Brain pericyte (primary cell): Measurements from ENCODE around the gene ZNF282.
"Not testable (repeated sequence)": the region's sequence is repeated elsewhere in the genome, so short reads cannot be mapped to it uniquely, and the experiment has no call there.

Experiments
- DNase-seq: peaks from one replicate; pipeline ENCODE4 v3.0.0-alpha.2; 2012; ENCODE audit warnings: low read depth, low spot score

The ZNF282 gene

DNA sequence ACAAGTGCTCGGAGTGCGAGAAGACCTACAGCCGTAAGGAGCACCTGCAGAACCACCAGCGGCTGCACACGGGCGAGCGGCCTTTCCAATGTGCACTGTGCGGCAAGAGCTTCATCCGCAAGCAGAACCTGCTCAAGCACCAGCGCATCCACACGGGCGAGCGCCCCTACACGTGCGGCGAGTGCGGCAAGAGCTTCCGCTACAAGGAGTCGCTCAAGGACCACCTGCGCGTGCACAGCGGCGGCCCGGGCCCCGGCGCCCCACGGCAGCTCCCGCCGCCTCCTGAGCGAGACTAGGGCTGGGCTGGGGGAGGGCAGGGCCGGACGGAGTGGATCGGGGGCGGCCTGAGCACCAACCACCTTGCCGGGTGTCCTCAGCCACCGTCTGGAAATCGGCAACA is 29.0 kb downstream of the ZNF282 start:
- DNase-seq, result no peak

DNA sequence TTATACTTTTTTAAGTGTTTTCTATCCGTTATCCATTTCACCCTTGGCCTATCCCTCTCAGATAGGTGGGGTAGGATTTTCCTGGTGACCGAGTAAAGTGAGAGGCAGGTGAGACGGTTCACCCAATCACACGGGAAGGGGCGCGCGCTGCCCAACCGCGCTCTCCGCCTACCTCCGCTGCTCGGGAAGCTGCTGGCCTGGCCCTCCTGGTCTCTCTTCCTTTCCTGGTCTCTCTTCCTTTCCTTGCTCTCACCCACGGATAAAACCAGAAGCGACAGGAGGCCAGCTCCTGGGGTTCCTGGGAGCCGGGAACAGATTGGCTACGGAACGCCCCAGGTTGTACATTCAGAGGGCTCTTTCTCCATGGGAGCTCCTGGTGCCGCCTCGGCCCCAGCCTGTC is 29.8 kb downstream of the ZNF282 start:
- no peak for DNase-seq

DNA sequence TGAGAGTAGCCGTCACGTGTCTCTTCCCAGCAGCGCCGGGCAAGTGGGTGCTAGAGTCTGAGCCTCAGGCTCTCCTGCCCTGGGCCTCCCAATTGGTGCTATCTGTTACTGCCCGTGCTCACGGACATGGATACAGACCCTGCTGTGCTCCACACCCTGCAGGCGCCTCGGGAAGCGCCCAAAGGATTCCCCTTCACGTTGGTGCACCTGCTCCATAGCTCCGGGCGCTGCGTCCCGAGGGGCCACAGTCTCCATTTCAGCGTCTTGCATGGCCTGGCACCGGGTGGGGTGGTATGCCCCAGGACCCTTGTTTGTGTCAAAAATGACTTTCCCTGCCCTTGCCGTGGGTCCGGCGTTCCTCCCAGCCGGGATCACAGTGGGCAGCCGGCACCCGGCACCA is 30.3 kb downstream of the ZNF282 start:
- DNase-seq, result no peak

DNA sequence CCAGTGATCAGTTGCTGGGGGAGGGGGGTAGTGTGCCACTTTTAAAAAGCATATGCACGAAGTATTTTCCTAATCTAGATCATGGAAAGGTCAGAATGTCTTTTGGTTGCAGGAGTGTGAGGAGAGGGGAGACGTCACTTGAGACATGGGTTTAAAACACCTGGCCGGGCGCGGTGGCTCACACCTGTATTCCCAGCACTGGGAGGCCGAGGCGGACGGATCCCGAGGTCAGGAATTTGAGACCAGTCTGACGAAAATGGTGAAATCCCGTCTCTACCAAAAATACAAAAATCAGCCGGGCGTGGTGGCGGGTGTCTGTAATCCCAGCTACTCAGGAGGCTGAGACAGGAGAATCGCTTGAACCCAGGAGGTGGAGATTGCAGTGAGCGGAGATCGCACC is 31.0 kb downstream of the ZNF282 start:
- DNase-seq, result not testable (repeated sequence)

DNA sequence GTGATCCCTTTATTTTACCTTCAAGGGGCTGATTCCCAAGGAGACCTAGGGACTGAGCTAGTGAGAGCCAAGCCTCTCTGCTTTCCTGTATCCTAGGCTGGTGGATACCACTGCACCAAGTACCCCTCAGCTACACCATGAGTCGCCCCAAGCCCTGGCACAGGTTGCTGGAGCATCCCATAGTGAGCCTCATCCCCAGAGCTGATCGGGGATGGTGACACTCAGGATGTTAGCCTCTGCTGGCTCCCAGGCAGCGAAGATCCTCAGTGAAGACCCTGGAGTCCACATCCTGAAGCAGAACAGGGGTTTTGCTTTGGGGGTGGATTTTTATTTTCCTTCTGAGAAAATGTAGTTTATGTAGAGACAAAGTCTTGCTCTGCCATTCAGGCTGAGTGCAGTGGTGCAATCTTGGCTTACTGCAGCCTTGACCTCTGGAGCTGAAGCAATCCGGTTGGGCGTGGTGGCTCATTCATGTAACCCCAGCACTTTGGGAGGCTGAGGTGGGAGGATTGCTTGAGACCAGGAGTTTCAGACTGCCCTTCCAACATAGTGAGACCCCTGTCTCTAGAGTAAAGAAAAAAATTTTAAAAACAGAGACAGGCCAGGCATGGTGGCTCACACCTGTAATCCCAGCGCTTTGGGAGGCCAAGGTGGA is 31.6 kb downstream of the ZNF282 start:
- no peak for DNase-seq

DNA sequence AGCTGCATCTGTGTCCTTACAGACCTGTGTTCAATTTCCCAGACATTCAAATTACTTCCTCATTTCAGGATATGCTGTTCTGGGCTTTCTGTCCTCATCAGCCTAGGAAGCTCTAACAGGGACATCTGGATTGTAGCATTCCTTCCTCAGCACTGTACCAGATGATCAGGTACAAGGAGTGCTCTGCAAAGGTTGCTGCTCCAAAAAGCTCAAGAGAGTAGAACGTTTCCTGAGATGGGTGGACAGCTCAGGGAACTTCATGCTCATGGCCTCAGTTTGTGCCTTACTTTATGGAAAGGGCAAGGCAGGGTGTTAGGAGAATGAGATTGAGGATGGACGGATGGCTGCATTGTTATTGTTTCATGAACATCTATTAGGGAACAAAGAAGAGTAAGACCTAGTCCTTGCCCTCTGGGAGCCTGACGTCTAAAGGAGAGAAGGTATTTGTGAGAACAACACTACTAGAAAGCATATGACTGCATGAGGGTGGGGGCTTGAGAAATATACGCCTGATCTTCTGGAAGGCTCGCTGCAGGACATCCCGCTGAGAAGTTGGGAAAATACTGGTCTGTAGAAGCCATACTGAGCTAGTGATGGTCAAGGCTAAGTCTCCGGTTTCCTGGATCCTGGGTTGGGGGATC is 33.6 kb downstream of the ZNF282 start:
- no peak for DNase-seq

DNA sequence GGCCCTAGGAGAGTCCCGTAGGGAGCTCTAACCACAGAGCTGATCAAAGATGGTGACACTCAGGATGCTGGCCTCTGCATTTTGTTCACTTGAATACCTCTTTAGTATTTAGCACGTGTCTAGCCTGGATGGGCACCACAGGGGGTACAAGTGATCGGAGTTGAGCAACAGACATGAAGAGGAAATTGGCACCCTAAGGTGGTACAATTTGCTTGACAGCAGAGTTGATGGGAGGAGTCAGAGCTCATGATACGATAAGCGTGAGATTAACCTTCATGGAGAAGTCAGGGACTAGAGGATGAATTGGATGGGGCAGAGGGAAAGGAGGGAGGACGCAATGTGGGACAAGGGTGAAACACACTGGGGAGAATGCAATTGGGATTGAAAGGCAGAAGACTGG is 34.2 kb downstream of the ZNF282 start:
- no peak for DNase-seq

DNA sequence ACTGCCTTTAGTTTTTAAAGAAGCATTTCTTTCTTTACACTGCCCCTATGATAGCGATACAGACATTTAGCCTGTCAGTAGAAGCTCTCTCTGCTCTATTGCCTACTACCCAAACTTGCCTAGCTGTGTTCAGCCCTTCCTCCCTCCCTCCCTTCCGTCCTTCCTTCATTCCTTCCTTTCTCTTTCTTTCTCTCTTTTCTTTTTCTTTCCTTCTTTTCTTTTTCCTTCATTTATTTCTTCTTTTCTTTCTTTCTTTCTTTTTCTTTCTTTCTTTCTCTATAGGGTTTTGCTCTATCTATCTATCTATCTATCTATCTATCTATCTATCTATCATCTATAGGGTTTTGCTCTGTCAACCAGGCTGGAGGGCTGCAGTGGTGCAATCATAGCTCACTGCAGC is 37.0 kb downstream of the ZNF282 start:
- no peak for DNase-seq

DNA sequence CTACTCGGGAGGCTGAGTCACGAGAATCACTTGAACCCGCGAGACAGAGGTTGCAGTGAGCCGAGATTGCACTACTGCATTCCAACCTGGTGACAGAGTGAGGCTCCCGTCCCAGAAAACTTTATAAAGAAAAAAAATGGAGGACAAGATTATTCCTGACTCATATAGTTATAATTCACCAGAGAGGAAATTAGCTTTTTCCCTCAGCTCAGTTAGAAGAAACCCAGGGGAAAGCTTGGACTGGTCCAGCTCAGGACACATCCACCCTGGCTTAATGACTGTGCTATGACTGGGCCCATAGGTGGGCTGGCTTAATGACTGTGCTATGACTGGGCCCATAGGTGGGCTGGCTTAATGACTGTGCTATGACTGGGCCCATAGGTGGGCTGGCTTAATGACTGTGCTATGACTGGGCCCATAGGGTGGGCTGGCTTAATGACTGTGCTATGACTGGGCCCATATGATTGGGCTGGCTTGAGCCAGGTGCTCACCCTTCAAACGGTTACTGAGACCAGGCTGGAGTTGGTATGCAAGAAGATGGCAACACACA is 38.4 kb downstream of the ZNF282 start:
- not testable (repeated sequence) for DNase-seq

DNA sequence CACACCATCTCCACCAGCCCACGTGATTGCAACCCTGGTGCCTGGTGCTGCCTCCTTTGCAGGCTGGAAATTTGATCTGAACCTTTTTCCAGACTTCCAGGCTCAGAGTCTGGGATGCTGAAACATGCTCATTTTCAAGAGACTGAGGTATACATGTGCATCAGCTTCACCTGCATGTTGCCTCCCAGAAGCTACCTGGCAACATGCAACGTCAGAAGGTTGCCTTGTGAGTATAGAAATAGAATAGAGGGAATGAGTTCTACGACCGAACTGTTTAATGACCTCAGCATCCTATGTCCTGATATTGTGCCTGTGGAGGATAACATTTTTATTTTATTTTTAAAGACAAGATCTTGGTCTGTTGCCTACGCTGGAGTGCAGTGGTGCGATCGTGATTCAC is 42.2 kb downstream of the ZNF282 start:
- DNase-seq, result no peak

DNA sequence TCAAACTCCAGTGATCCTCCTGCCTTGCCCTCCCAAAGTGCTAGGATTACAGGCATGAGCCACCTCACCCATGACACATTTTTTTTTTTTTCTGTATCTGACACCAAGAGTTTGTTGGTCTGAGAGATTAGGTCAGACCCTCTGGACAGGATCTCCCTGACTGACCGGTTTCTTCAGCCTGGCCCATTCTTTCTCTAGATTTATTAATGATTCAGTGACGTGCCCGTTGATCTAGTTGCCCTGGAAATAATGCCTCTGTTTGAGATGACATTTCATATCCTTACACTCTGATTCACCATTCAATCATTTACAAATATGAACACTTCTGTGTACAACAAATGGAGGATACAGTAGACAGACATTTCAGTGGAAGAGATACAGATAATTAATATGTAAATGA is 42.7 kb downstream of the ZNF282 start:
- no peak for DNase-seq

DNA sequence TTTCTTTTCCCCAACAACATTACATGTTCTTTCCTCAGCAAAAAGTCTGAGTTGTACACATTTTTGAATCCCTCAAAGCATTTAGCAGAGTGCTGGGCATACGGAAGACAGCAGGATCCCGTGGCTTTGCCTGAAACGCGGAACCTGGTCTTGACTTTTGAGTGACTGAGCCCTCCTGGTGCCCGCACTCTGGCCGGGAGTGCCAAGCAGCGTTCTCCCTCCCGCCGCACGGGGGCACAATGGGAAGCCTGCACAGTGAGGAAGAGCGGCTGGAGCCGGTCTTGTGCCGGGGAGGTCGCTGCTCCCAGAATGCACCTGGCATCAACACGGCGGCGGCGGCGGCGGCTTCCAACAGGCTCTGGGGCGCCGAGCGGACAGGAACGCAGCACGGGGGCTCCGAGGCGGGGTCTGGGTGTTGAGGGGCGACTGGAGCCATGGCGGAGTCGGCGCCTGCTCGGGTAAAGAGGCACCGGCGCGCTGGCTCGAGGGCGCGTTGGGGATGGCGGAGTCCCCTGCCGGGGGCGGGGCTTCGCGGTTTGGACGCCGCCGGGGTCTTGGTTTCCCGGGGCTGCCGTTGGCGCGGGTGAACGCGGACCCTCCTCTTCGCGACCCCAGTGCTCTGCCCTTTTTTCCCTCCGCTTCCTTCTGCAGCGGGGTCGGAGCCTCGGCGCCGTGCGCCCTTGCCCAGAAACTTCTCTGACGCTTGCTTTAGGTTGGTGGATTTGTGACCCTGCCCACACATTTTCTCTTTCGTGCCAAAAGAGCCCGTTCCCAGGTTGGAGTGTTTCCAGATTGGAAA is 44.2 kb downstream of the ZNF282 start, which contains the start of gene ZNF212:
Gene ZNF212, plus strand, starts transcription at position 307 of the 799 bp plus-strand sequence. Its CDS starts 128 bp downstream, at position 435.
- DNase-seq, result peak; percentile 60

DNA sequence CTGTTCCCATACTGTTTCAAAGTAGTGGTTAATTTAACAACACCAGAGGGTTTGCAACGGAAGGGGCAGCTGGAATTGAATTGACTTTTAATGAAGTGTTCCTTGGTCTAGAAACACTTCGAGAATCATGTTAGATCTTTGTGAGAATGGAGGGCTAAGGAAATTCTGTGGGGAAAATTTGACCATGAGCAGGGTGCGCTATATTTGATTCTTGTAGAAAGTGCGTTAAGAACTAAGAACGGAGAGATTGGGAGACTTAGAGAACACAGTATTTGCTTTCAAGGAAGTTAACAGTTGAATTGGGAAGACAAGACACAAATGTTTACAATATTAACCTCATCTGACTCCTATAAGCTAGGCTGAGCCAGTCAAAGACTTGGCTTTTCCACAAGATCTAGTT is 45.3 kb downstream of the ZNF282 start:
- DNase-seq, result no peak

DNA sequence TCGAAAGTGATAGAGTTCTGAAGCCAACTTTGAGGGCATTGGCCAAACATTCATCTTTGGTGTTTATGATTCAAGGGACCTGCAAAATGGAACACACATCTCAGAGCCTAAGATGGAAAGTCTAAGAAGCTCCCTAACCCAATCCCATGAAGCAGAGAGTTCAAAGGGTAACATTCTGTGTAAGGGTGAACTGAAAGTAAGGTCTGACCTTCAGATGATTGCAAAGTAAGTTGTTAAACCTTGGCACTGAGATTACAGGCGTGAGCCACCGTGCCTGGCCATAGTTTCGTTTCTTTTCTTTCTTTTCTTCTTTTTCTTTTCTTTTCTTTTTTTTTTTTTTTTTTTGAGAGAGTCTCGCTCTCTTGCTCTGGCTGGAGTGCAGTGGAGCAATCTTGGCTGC is 46.4 kb downstream of the ZNF282 start:
- DNase-seq, result no peak

DNA sequence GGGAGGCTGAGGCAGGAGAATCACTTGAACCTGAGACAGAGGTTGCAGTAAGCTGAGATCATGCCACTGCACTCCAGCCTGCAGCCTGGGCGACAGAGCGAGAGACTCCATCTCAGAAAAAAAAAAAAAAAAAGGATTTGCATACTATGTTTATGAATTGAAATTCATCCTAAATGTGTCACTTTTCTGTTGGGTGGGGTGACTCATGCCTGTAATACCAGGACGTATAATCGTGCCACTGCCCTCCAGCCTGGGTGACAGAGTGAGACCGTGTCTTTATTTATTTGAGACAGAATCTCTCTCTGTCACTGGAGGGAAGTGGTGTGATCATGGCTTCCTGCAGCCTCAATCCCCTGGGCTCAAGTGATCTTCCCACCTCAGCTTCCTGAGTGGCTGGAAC is 49.9 kb downstream of the ZNF282 start:
- DNase-seq, result no peak

DNA sequence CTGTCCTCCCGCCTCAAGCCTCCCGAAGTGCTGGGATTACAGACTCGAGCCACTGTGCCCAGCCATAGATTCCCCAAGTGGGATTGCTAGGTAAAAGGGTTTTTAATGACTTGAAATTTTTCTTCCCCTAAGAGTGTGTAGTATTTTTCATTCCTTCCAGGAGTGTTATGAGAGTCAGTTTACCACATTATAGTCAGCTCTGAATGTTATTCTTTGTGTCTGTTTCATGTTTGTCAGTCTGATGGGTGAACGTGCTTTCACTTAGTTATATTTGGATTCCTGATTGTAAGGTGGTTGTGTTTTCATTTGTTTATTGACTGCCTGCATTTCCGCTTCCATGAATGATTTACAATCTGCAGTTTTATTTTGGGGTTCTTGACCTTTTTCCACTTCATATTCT is 50.4 kb downstream of the ZNF282 start:
- no peak for DNase-seq

DNA sequence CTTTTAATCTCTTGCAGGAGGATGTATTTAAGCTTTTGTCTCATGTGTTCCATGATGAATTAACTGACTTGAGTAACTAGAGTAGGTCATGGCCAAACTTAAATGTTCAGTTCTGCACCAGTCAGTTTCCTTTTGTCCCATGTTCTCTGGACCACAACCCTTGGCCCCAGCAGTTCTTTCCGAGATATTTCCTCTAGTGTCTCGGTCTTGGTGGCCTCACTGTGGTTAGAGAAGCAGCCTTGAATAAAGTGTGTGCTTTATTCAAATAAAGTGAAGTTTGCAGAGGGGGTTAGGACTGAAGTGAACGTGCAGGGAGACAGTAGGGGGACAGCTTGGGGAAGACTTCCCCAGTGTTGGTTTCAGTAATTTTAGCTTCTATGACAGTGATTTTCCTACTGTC is 53.4 kb downstream of the ZNF282 start:
- no peak for DNase-seq

DNA sequence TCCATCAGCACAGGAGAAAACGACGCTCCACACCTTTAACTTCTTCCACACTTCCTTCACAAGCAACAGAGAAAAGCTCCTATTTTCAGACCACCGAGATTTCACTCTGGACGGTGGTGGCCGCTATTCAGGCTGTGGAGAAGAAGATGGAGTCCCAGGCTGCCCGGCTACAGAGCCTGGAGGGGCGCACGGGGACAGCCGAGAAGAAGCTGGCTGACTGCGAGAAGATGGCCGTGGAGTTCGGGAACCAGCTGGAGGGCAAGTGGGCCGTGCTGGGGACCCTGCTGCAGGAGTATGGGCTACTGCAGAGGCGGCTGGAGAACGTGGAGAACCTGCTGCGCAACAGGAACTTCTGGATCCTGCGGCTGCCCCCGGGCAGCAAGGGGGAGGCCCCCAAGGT is 54.8 kb downstream of the ZNF282 start:
- not testable (repeated sequence) for DNase-seq

DNA sequence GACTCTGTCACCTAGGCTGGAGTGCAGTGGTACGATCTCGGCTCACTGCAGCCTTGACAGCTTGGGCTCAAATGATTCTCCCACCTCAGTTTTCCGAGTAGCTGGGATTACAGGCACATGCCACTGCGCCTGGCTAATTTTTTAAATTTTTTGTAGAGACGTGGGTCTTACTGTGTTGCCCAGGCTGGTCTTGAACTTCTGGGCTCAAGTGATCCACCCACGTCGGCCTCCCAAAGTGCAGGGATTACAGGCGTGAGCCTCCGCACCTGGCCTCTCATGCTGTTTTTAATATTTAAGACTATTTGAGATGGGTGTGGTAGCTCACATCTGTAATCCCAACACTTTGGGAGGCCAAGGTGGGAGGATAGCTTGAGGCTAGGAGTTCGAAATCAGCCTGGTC is 56.2 kb downstream of the ZNF282 start:
- not testable (repeated sequence) for DNase-seq

DNA sequence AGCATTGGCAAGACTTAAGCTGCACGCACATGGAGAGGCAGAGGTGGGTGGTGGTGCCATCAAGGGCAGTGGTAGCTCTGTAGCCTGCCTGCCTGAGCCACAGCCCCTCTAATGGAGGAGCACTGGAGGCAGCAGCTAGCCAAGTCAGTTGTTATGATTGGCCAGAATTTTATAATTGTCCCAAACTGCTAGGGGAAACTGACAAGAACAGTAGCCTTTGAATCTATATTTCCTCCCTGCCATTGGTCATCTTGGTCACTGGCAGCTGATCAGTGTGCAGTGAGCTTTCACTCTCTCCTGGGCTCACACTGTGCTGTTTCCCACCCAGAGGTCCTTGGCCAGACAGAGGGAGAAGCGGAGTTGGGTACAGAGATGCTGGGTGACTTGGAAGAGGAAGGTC is 57.0 kb downstream of the ZNF282 start:
- DNase-seq, result no peak

DNA sequence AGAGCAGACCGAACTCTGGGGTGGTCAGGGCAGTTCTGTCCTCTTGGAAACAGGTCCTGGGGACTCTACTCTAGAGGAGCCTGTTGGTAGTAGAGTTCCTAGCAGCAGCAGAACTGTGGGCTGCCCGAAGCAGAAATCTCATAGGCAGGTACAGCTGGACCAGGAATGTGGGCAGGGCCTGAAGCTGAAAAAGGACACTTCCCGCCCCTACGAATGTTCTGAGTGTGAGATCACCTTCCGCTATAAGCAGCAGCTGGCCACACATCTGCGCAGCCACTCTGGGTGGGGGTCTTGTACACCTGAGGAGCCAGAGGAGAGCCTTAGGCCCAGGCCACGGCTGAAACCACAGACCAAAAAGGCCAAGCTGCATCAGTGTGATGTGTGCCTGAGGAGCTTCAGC is 58.3 kb downstream of the ZNF282 start:
- DNase-seq, result no peak

DNA sequence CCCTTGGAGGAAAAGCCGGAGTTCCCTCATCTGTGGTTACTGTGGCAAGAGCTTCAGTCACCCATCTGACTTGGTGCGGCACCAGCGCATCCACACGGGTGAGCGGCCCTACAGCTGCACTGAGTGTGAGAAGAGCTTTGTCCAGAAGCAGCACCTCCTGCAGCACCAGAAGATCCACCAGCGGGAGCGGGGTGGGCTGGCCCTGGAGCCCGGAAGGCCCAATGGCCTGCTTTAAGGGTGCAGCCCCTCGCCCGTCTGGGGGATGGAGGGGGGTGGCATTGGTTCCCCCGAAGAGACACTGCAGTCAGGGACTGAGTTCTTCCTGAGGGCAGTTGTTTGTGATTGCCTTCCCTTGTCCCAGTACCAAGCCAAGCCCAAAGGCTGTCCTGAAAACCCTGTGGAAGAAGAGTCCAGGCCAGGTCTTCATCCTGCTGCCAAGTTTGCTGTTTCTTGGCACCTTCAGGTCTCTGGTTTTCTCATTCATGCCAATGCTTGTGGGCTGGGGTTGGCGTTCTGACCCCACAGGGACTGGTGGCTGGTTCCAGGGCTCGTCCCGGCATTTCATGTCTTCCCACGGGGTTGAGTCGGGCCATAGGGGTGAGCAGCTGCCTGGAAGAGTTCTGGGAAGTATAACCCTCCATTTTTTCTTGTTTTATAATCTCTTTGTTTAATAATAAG is 59.0 kb downstream of the ZNF282 start:
- no peak for DNase-seq
